HFFc6 (cell line): ENCODE results near the gene TMEM86A. TPM values are rescaled to one million over a fixed set of nuclear protein-coding genes. Genes with fewer than 3 reads are reported as not detected.

Experiments
- DNase-seq: peaks from one replicate; pipeline ENCODE4 v3.0.0-alpha.2; 2018
- H3K27ac Mint-ChIP-seq: 2 replicates; pipeline ENCODE4 v1.8.0; 2020; ENCODE audit warnings: mild to moderate bottlenecking, mixed read lengths
- H3K27me3 Mint-ChIP-seq: 2 replicates; pipeline ENCODE4 v1.8.0; 2021; ENCODE audit warnings: mild to moderate bottlenecking, moderate library complexity, mixed read lengths; ENCODE audit not compliant: insufficient read depth
- H3K36me3 Mint-ChIP-seq: 2 replicates; pipeline ENCODE4 v1.8.0; 2021; ENCODE audit warnings: low read depth, mixed read lengths
- H3K4me1 Mint-ChIP-seq: 2 replicates; pipeline ENCODE4 v1.8.0; 2020; ENCODE audit warnings: low read depth, mixed read lengths
- H3K4me3 Mint-ChIP-seq: 2 replicates; pipeline ENCODE4 v1.8.0; 2020; ENCODE audit warnings: mild to moderate bottlenecking, moderate library complexity, mixed read lengths
- H3K9me3 Mint-ChIP-seq: 2 replicates; pipeline ENCODE4 v1.8.0; 2020; ENCODE audit warnings: mild to moderate bottlenecking, mixed read lengths
- CTCF ChIP-seq: fragments of 200-600 bp; sonication (generic); IDR thresholded peaks from 2 replicates; pipeline ENCODE4 v1.5.0; 2021; ENCODE audit warnings: antibody characterized with exemption, mild to moderate bottlenecking
- total RNA-seq, 6 experiments: library from RNA; stranded (reverse); fragmentation: NEBNext Ultra II Directional; extraction: Animal tissue kit (Norgen Biotek cat#: 25700); gene quantifications; 2 replicates in 1 of 6; 3 replicates in 5 of 6; pipeline ENCODE4 v1.2.3, GENCODE V29; 2021

TMEM86A gene
- total RNA-seq, 6 experiments from 2014 or later, result 0.23 to 0.61 (median 0.41) TPM

DNA sequence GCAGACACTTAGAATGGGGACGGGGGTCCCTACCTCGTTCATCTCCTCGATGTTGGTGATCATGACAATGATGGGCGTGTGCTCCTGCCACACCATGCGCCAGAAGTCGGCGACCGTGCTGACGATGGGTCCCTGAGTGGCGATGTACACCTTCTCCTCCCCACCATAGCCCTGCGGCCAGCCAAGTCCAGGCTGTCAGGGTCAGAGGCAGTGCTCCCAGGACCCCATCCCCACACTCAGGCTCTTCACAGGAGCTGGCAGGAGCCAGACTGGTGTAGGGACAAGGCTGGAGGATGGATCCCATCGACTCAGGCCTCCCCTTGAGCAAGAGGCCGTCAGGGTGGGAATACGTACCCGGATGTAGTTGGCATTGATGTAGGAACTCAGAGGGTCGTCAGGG lies 34.6 kb downstream of the TMEM86A start:
- no peak for TF ChIP-seq CTCF
- Mint-ChIP-seq H3K4me3 (no peak overlapping the region), H3K27ac (no peak overlapping the region), H3K9me3 (no peaks in the 10 kb centered on the region), H3K27me3 (peaks cover 16% of the 10 kb centered on the region), H3K36me3 (no peaks in the 10 kb centered on the region), H3K4me1 (no peaks in the 10 kb centered on the region)
- DNase-seq, result no peak

DNA sequence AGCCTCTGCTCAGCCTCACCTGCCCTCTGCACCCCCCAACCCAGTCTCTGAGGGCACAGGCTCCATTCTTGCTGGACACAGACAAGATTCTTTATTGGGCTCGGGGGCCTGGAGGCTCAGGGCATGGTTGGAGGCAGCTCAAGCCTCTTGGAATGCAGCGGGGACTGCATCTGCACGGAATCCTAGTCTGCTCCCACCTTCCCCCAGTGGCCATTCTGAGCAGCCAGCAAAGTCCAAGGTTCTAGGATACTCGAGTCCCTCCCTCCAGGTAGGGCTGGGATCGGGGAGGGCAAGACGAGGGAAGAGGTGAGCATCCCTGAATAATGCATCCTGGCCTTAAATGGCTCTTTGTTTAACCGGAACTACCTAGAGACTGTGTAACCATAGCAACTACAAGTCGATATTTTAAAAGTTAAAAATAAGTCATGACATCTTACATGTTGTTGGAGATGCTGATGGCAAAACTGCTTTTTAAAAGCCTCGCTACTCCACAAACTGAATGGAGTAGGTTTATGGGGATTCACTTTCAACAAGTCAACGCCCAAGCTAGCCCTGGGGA lies 38.1 kb downstream of the TMEM86A start:
- Mint-ChIP-seq H3K36me3 (no peaks in the 10 kb centered on the region), H3K4me3 (no peak overlapping the region), H3K9me3 (no peaks in the 10 kb centered on the region), H3K27ac (no peak overlapping the region), H3K27me3 (peaks cover 18% of the 10 kb centered on the region), H3K4me1 (no peaks in the 10 kb centered on the region)
- no peak for DNase-seq
- 0 out of 2 replicates have a peak, but pooled peaks have one; percentile 12 for TF ChIP-seq CTCF

- no peak for DNase-seq
- TF ChIP-seq CTCF, result no peak
- Mint-ChIP-seq H3K27me3 (peaks cover 19% of the 10 kb centered on the region), H3K27ac (no peak overlapping the region), H3K9me3 (no peaks in the 10 kb centered on the region), H3K4me3 (no peak overlapping the region), H3K4me1 (no peaks in the 10 kb centered on the region), H3K36me3 (no peaks in the 10 kb centered on the region)
These were observed 39.1 kb downstream of the TMEM86A start for GRCh38 chr11:18737642-18738041.

DNA sequence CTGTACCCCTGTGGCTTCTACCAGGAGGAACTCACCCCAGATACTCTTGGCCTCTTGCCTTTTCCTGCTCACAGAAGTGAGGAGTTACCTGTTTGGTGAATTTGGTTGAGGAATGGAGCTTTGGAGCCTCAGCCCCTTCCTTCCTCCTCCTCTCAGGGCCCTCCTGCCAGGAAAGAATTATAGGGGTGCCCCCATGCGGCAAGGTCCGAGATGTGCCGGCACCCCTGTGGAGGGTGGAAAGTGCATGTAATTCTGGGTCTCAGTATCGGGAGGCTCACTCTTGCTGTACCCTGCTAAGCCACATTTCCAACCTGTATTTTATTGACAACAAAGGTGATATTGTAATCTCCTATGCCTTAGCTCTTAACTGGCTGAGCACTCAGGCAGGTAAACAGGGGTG lies 41.1 kb downstream of the TMEM86A start:
- Mint-ChIP-seq H3K27me3 (peaks cover 20% of the 10 kb centered on the region), H3K27ac (no peak overlapping the region), H3K4me3 (no peak overlapping the region), H3K4me1 (no peaks in the 10 kb centered on the region), H3K9me3 (no peaks in the 10 kb centered on the region), H3K36me3 (no peaks in the 10 kb centered on the region)
- no peak for TF ChIP-seq CTCF
- DNase-seq, result no peak

DNA sequence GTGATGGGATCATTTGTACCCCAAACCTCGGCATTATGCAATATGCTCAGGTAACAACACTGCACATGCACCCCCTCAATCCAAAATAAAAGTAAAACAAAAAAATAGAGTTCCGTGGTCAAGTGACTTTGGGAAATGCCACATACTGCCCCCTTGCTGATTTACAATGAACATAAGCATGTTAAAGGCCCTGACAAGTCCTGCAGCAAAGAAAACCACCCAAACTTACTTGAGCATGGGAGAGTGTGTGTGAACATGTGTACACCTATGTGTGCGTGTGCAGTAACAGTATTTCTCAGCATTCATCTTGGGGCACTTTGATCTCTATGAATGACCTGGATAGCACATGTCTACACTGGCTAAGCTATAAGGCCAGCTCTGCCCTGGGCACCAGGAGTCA lies 43.2 kb downstream of the TMEM86A start:
- H3K9me3 Mint-ChIP-seq, result no peaks in the 10 kb centered on the region
- H3K36me3 Mint-ChIP-seq, result no peaks in the 10 kb centered on the region
- DNase-seq, result no peak
- peak; percentile 35 for TF ChIP-seq CTCF
- no peak overlapping the region for H3K27ac Mint-ChIP-seq
- peaks cover 12% of the 10 kb centered on the region for H3K27me3 Mint-ChIP-seq
- no peaks in the 10 kb centered on the region for H3K4me1 Mint-ChIP-seq
- no peak overlapping the region for H3K4me3 Mint-ChIP-seq

DNA sequence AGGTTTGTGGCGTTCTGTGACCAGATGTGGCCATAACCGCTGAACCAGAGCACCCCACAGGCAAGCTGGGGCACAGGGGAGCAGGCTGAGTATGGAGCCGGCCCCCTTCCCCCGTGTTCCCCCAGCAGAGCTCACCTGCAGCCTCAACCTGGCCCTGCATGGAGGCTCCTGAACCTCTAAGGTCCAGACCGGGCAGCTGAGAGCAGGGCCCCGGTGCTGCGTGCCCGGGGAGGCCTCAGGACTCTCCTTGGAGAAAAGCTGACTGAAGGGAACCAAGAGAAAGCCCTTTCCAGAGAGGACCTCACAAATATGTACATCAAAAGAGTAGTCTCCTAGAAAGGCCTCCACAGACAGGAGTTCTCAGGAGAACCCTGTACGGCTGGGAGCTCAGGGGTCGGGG lies 44.8 kb downstream of the TMEM86A start:
- no peaks in the 10 kb centered on the region for H3K4me1 Mint-ChIP-seq
- TF ChIP-seq CTCF, result no peak
- H3K4me3 Mint-ChIP-seq, result no peak overlapping the region
- no peaks in the 10 kb centered on the region for H3K36me3 Mint-ChIP-seq
- no peak for DNase-seq
- H3K27ac Mint-ChIP-seq, result no peak overlapping the region
- no peaks in the 10 kb centered on the region for H3K9me3 Mint-ChIP-seq
- H3K27me3 Mint-ChIP-seq, result peaks cover 8% of the 10 kb centered on the region
